ENCODE results near the gene KCMF1.

KCMF1 gene

DNA sequence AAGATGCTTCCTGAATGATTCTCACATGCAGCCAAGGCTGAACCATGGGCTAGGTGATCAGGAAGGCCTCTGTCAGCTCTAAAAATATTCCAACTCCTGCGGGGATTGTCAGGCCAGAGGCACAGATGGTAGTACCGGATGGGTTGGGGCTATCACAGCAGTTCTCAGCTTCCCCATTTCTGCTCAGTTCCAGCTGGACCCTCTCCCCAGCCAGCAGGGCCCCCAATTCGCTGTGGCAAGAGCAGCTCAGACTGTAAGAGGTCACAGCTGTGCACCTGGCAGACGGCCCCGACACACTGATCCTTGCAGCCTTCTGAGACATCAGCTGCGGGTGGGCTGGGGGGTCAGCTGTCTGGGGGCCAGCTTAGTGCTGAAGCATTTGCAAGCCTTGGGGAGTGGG is 118.6 kb downstream of the KCMF1 start:
- ChIA-PET POLR2A (interaction anchor here (0.5 kb wide), 1 partner anchor 29 kb away, joined by 3 read pairs; no protein-coding TSS in a partner anchor), CTCF (interaction anchor here (0.8 to 1.3 kb wide), 2 partner anchors 22 to 212 kb away, joined by 3 to 7 read pairs; no protein-coding TSS in a partner anchor)
- Histone ChIP-seq H3K27ac (ENCODE audit: extremely low read depth, low read depth, low read length) (no peak overlapping the region), H3K4me3 (ENCODE audit: low read depth, low read length) (no peak overlapping the region), H3K4me1 (ENCODE audit: control insufficient read depth, insufficient read depth, low read length) (no peaks in the 10 kb centered on the region), H3K36me3 (ENCODE audit: control insufficient read depth in 2 of 2, insufficient read depth in 1 of 2, low read length in 2 of 2) (no peaks in the 10 kb centered on the region), H3K9me3 (ENCODE audit: control insufficient read depth, insufficient read depth, low read depth, low read length) (no peaks in the 10 kb centered on the region)
- TF ChIP-seq ZNF610 (tag by site-specific recombination; IDR thresholded peaks at IDR 0.05; ENCODE audit: borderline replicate concordance): no peak
- no peak for TF ChIP-seq ZBTB26 (tag by site-specific recombination; optimal IDR thresholded peaks at IDR 0.05)
- no peak for TF ChIP-seq SCRT2 (tag by site-specific recombination; IDR thresholded peaks at IDR 0.05)
- no peak for TF ChIP-seq ZNF324 (tag by site-specific recombination; IDR thresholded peaks at IDR 0.05)

DNA sequence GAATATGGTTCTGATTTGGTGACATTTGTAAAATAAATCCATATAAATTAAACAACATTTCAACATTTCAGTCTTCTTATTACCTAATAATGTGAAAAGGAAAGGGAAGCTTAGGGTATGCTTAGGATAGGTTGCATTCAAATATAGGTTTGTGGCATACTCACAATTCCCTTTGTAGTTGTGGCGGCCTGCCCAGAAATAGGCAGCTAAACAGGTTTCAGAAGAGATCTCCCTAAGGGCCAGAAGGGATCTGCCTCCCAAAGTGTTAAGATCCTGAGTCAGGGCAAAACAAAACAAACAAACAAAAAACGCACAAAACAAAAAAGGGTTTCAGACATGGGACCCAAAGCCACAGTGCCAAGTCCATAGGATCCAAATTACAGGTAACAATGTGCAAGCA is 120.9 kb downstream of the KCMF1 start:
- H3K36me3 ChIP-seq (ENCODE audit: control insufficient read depth in 2 of 2, insufficient read depth in 1 of 2, low read length in 2 of 2): no peaks in the 10 kb centered on the region
- no peaks in the 10 kb centered on the region for H3K4me1 ChIP-seq (ENCODE audit: control insufficient read depth, insufficient read depth, low read length)
- ChIA-PET CTCF (interaction anchor here (0.6 to 1.3 kb wide), 2 partner anchors 25 to 105 kb away, joined by 3 to 5 read pairs; no protein-coding TSS in a partner anchor), POLR2A (interaction anchor here (0.5 kb wide), 1 partner anchor 274 kb away, joined by 4 read pairs; no protein-coding TSS in a partner anchor)
- H3K9me3 ChIP-seq (ENCODE audit: control insufficient read depth, insufficient read depth, low read depth, low read length): no peaks in the 10 kb centered on the region
- H3K27ac ChIP-seq (ENCODE audit: extremely low read depth, low read depth, low read length): no peak overlapping the region
- H3K4me3 ChIP-seq (ENCODE audit: low read depth, low read length): no peak overlapping the region
- TF ChIP-seq ZNF274 (IDR thresholded peaks at IDR 0.05; ENCODE audit: low read length) (no peak), ZNF274 (tag by site-specific recombination; IDR thresholded peaks at IDR 0.05; ENCODE audit: borderline replicate concordance) (no peak), ZNF350 (tag by site-specific recombination; IDR thresholded peaks at IDR 0.05) (no peak), ZXDB (tag by site-specific recombination; IDR thresholded peaks at IDR 0.05) (no peak), ZNF112 (tag by site-specific recombination; IDR thresholded peaks at IDR 0.05) (no peak), GLI4 (tag by site-specific recombination; IDR thresholded peaks at IDR 0.05) (no peak), ZNF354C (tag by site-specific recombination; IDR thresholded peaks at IDR 0.05; ENCODE audit: borderline replicate concordance, low read depth) (no peak), ZNF623 (tag by site-specific recombination; IDR thresholded peaks at IDR 0.05) (no peak), ZNF488 (tag by site-specific recombination; IDR thresholded peaks at IDR 0.05) (no peak), ZBTB44 (tag by site-specific recombination; IDR thresholded peaks at IDR 0.05) (no peak), OVOL3 (tag by site-specific recombination; IDR thresholded peaks at IDR 0.05) (no peak), ZNF529 (tag by site-specific recombination; IDR thresholded peaks at IDR 0.05; ENCODE audit: insufficient replicate concordance) (no peak), ZNF518A (tag by site-specific recombination; conservative IDR thresholded peaks at IDR 0.05; ENCODE audit: low read depth) (no peak), ZNF530 (tag by site-specific recombination; IDR thresholded peaks at IDR 0.05; ENCODE audit: low read depth) (no peak), ZNF621 (tag by site-specific recombination; IDR thresholded peaks at IDR 0.05) (no peak), ZNF341 (tag by site-specific recombination; IDR thresholded peaks at IDR 0.05; ENCODE audit: low read depth) (no peak), MZF1 (tag by site-specific recombination; IDR thresholded peaks at IDR 0.05; ENCODE audit: borderline replicate concordance) (no peak), ZSCAN23 (tag by site-specific recombination; IDR thresholded peaks at IDR 0.05) (no peak)
- TF ChIP-seq, protein P1, sequence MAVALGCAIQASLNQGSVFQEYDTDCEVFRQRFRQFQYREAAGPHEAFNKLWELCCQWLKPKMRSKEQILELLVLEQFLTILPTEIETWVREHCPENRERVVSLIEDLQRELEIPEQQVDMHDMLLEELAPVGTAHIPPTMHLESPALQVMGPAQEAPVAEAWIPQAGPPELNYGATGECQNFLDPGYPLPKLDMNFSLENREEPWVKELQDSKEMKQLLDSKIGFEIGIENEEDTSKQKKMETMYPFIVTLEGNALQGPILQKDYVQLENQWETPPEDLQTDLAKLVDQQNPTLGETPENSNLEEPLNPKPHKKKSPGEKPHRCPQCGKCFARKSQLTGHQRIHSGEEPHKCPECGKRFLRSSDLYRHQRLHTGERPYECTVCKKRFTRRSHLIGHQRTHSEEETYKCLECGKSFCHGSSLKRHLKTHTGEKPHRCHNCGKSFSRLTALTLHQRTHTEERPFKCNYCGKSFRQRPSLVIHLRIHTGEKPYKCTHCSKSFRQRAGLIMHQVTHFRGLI (tag by site-specific recombination; IDR thresholded peaks at IDR 0.05): no peak
- TF ChIP-seq, protein P2, sequence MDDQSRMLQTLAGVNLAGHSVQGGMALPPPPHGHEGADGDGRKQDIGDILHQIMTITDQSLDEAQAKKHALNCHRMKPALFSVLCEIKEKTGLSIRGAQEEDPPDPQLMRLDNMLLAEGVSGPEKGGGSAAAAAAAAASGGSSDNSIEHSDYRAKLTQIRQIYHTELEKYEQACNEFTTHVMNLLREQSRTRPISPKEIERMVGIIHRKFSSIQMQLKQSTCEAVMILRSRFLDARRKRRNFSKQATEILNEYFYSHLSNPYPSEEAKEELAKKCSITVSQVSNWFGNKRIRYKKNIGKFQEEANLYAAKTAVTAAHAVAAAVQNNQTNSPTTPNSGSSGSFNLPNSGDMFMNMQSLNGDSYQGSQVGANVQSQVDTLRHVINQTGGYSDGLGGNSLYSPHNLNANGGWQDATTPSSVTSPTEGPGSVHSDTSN (CRISPR knock-in tag; IDR thresholded peaks at IDR 0.05): no peak
